ENCODE results near the gene POLR1A.

POLR1A gene

DNA sequence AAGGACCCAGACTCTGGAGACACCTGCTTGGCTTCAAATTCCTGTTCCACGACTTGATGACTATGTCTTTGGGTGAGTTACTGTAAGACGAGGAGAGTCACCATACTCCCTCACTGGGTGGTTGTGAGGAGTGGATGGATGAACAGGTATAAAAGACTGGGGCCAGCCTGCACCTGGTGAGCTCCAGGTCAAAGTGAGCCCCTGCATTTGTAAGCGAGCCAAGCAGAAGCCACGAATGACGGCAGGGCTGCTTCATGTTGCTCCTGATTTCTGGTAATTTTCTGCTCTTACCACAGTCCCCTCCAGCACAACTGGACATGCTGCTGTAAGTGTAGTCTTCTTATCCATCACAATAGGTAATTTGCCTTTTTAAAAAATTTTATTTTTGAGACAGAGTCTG is 86.6 kb downstream of the POLR1A start:
- no peak for DNase-seq

DNA sequence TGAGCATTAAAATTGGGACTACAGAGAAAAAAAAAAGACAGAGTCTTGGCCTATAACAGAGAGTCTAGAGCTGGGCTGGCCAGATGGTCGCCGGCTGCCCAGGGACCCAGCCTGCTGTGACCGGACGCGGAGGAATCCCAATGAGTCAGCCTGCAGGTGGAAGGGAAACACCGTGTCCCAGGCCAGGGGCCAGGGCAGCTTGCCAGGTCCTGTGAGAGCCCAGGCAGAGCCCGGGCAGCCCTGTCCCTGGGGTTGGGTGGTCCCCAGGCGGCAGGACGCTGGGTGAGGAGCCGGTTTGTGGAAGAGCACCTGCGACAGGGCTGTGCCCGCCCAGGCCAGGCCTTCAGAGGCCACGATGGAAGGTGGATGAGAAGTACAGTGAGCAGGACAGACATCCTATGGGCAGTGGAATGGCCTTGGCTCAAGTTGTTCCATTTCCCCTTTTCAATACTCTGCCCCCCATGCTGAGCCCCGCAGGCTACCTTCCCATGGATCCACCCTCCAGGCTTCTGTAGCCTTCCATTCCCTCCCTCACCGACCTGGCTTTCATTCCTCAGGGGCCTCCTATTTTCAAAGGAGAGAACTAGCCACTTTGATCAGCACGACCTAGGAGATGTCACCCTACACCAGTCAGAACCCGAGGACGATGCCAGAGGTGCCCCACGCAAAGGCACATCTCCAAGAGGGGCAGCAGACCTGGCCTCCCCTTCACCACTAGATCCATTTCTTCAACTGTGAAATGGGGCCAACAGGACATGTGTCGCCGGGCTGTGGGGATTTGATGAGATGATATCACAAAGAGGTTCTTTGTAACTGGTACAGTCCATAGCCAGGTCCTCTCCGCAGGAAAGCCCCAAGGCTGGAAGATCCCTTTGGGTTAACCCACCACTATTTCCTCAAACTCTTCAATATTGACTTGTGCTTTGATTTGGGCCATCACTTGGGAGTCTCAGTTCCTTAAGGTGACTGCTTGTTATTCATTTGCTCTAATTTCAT is 87.5 kb downstream of the POLR1A start:
- no peak for DNase-seq

DNA sequence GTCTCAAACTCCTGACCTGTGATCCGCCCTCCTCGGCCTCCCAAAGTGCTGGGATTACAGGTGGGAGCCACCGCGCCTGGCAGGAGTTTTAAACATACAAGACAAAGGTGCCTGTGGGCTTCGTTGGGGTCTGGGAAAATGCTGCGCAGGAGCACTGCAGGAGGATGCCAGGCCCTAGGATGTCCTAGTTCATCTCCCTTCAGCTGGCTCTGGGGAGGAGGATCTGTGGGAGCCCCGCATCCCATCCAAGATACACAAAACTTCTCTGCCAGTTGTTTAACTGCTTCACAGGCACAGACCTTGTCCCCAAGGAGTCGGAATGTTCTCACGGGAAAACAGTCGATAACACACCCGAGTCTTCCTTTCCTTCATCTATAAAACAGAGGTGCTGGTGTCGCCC is 89.1 kb downstream of the POLR1A start:
- DNase-seq, result no peak

DNA sequence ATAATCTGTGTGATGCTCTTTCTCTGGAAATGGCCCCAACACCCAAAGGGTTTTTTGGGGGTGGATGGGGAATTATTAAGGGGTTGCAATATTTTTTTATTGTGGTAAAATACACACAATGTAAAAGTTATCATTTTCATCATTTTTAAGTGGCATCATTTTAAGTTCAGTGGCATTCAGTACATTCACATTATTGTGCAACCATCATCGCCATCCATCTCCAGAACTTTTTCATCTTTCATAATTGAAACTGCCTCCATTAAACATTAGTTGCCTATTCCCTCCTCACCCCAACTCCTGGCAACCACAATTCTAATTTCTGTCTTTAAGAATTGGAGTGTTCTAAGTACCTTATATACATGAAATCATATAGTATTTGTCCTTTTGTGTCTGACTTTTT is 90.0 kb downstream of the POLR1A start:
- no peak for DNase-seq

DNA sequence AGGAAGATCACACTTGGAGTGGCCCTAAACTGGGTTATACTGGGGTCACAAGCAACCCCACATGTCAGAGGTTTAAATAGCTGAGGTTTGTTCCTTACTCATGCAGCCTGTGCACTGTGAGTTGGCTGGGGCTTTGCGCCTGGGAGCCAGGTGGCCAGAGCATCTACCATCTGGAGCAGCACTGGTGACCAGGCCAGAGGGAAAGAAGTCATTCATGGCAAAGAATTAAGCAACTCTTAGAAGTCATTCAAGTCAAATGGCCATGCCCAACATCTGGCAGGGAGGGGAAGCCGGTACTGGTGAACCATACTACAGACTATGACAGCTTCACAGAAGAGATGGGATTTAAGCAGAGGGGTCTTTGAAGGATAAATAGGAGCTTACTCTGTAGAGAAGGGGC is 90.7 kb downstream of the POLR1A start:
- DNase-seq, result no peak

DNA sequence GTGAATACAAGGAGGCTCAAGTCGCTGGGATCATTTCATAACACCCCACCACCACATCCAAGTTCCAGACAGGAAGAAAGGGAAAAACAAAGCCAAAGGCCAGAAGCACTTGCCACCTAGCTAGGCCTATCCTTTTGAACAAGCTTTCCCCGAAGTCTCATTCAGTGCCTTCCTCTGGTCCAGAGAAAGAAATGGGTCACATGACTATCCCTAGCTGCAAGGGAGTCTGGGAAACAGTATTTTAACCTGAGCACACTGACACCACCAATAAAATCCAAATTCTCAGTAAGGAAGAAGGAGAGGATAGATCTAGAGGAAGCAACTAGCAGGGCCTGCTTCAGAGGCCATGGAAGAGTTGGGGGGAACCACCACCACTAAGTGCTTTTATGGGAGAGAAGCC is 91.2 kb downstream of the POLR1A start:
- no peak for DNase-seq

DNA sequence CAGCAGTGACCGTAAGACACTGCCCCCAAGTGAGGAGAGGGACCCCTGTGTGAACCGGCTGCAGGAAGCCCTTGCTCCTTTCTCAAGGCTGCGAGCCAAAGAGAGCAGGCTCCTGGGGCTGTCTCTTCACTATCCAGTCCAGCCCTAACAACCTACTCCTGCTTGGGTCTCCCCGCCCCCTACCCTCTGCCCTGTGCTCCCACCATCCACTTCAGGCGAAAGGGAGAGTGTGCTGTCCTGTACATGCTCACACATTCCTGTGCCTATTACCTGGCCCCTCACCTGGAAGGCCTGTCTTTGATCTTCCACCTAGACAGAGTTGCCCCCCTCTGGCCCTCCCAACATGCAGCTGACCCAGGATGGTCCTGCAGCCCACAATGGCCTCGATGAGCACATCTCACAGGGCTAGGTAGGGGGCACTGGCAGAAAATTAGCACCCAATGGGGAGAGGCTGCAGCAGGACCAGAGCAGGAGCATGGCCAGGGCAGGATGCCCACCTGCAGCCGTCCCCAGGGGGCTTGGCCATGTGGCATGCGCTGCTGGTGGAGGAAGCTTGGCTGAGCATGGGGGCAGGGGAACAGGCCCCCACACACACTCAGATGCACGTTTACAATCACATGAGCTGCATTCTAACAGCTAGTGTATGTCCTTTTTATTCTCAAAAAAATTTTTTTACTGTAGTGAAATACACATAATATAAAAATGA is 93.5 kb downstream of the POLR1A start:
- no peak for DNase-seq

DNA sequence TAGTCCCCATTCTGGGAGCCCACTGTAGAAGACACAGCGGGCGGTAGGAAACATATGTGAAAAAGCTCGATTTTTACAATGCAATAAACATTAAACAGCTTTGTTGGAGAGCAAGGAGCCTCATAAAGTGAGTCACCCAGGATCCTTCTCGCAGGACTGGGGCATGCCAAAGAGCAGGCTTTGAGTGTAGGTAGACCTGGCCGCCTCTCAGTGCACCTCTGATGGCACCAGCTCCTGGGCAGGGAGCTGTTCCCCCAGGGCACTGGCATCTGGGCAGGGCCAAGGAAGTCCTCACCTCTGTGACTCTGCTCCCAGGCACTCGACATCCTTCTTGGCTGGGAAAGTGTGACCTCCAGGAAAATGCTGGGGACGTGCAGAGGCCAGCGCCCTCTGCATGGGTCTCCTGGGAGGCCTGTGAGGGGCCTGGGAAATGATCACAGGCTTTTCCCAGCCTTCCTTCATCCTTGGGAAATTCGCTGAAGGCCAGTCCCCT is 94.2 kb downstream of the POLR1A start:
- DNase-seq, result no peak

DNA sequence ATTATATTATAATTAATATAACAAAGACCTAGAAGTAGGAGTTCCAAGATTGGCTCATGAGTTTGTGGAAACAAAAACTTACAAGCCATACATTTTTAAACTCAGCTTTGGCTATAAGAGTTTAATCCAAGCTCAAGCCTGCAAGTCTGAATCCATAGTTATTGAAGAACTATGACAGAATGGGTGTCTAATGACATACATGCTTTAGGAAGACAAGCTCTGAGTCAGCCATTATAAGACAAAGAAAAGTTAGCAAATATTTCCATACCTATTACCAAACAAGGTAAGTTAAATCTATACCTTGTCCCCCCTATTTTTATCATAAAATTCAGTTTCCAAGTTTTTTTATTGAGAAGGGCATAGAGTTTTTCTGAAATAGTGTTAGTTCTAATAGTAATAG is 95.6 kb downstream of the POLR1A start:
- no peak for DNase-seq

DNA sequence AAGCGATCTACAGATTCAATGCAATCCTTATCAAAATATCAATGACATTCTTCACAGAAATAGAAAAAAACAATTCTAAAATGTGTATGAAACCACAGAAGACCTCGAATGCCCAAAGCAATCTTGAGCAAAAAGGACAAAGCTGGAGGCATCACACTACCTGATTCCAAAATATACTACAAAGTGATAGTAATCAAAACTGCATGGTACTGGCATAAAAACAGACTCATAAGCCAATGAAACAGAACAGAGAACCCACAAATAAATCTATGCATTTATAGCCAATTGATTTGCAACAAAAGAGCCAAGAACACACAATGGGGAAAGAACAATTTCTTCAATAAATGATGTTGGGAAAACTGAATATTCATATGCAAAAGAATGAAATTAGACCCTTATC is 99.2 kb downstream of the POLR1A start:
- no peak for DNase-seq

DNA sequence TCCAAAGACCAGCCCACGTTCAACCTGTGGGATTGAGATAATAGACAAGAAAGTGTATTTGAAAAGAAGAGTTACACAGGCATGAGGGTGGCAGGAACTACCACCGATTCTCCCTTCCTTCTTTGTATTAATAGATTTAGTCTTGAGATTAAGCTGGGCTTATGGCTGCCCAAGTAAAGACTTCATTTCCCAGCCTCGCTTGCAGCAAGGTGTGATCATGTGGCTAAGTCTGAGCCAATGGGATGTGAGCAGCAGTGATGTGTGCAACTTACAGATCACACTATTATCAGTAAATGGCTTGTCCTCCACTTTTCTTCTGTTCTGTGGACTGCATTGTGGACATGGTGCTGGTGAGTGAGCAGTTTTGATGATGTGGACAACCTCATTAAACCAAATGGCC is 101.7 kb downstream of the POLR1A start:
- no peak for DNase-seq

DNA sequence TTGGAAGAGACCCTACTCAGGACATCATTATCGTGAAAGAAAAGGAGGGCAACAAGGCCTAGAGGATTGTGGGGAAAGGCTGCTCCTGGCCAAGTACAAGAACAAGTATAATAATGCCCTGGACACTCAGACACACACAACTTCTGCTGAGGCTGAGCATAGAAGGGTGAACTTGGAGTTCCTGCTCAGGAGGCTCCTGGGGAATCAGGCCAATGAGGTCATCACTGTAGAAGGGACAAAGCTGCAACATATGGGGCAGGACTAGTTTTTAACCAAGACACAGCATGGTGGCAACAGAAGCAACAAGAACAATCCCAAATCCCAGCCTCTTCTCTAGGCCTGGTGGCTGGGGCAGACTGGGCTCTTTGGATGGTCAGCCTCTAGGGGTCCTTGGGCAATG is 102.6 kb downstream of the POLR1A start:
- DNase-seq, result no peak

DNA sequence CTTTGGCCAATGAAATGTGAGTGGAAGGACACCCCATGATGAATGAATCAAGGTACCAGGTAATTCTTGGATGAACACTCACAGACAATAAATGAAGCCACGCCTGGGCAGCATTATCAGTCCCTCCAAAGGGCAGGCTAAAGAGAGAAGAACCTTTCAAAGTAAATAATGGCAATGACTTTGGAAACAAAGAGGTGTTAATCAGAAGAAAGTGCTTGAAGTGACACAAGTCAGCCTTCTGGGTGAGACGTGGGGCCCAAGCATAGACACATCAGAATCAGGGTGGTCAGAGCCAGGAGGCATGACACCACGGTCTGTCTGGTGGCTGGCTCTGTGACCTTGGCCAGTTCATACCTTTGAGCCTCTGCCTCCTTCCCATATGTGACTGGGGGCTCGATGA is 103.3 kb downstream of the POLR1A start:
- no peak for DNase-seq

DNA sequence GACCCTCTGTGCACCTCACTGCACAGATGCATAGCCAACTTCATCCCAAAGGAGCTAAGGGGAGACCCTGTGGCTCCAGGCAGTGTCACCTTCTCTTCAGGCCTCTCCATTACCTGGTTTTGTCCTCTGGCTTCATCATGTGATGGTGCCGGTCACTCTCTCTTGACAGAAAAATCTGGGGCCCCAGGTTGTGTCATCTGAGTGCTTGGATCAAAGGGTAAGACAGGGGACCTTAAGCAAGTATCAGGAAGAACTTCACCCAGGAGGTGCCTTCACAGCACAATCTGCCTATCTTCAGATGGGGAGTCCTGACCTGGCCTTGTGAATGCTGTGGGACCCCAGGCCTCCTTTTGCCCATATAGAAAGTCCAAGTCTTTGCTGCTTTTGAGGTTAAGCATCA is 104.4 kb downstream of the POLR1A start:
- DNase-seq, result no peak

DNA sequence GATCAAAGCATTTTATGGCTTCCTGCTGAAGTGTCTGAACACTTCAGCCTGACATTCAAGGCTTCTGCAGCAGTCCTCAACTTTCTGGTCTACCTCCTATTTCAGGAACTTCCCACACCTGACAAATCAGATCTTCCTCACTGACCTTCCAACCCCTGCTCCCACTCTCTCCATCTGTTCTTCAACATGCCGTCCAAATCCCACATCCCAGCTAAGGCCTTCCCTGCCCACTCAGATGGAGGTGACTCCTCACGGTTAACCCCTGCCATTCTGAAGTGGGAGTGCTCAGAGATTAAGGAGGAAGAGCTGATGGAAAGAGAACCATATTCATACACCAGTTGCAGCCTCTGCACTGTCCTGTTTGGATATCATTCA is 104.8 kb downstream of the POLR1A start:
- no peak for DNase-seq

DNA sequence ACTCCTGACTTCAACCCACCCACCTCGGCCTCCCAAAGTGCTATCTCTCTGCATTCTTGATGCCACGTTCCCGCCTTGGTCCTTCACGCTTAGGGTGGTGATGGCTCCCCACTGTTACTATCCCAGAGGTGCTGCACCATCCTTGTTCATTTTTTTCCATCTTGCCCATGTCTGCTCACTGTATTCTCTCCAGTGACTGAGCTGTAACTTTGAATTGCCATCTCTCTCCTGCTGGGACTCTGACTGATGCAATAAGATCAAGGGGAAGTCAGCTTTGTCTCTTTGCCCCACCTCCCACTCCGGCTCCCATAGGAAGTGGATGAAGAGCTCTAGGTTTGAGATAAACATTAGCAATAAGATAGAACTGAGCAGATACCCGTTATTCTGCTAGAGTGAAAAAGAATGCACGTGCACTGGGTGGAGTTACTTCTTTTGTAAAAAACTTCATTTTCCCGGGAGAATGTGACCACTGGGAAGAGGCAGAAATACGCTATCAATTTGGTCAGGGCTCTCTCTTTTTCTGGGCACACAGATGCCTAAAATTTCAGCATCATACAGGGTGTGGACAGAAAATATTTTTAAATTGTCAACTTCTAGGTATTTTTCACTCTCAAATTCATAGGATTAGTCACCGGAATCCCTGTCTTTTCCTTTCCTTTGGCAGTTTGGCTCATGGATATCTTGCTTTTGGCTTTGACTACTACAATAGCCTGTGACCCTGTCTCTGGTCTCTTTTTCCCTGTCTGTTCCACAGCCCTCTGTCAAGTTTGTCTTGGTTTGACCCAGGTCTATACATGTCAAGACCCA is 105.4 kb downstream of the POLR1A start:
- no peak for DNase-seq

DNA sequence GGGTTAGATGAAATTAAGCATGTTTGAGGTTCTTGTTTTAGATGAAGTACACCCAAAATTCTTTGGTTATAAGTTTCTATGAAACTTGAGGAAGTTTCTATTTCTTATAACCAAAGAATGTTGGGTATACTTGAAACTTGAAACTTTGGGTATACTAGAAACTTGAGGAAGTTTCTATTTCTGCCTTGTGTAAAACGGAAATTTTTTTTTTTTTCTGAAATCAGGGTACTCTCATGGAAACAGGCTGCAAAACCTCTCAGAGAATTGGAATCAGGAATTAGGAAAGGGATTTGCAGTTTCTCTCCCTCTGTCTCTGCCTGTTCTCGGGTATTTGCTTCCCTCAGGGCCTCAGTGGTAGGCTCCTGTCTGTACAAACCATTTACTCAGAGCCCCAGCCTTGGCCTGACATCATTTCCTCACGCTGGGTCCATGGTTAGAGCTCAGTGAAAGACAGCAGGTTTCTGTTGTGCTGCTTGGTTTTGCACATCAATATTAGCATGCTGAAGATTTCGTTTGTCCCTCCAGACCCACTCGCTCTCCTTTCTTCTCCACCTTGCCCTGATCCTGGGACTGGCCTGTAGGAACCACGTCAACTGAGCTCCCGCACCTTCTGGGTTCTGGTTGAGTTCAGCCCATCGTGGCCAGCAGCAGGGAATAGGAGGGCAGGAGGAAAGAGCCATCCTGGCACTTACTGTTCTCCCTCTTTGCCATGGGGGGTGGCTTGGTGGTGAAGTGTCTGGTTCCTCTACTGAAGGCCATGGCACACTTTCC is 106.4 kb downstream of the POLR1A start:
- DNase-seq, result peak; percentile 51

DNA sequence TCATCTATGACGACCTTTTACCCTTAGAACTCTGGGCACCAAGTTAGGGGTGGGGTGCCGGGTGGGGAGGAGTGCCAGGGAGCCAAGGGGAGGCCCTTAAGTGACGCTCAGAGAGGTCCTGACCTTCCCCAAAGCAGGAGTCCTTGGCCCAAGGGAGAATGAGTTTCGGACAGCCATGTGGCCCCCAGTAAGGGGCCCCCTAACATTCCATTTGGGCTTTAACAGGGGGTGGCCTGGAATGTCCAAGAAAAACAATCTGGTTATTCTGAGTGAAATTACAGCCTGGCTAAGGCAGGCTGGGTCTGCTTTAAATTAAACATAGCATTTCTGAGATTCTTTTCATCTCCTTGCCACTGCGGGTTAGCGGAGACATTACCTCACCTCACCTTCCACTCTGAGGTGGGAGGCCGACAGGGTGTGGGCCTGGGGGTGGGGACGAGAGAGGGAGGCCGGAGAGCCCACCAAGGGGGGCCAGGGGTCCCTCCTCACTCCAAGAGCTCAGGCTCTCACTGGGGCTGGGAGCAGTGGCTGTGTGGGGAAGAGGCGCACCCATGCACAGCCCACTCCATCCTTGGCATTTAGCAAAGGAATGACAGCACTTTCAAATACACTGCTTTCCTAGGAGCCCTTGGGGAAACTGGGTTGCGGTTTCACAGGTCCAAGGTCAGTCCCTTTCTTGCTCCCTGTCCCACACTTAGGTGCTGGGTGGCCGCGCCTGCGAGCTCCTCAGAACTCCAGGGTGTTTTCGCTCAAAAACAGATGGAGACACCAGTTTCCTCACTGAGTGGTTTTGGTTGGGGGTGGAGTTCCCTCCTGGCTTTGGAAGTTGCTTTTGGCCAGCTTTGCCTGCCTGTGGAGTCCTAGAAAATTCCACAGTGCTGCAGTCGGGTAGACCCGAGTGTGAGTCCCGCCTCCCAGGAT is 107.4 kb downstream of the POLR1A start:
- peak; percentile 71 for DNase-seq

DNA sequence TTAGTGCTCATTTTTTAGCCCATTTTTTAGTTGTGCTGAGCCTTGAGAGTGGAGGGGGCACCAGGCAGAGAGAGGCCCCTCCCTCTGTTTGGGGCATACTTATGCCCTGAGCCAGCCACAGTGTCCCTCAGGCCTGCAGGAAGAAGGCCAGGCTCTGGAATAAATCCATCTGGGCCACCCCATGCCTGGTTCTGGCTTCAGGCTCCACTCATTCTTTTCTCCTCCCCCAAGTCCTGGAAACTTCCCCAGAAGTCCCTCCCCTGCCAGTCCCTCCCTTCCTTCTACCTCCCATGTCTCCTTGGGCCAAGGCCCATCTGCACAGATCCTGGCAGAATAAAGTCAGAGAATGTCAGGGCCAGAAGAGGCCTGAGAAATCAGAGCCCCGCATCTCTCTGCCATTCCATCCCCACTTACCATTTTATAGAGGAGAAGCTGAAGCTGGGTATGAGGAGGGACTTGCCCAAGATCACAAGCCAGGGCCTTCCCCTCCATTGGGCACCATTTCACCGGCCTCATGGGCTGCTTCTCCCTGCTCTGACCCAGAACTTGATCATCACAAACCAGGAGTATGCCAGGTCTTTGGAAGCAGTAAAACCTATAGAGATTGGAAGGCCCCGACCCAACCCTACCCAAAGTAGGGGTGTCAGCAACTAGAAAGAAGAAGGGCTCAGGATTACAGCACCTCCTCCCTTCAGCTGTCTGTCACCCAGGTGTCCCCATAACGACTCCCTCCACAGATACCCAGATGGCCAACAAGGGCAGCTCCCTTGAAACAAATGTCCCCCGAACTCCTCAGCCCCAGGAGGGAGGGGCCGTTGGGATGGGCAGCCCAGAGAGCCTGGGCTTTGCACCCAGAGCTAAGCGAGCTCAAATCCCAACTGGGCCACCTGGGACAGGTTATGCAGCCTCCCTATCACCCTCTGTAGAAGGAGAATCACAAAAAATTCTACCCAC is 108.4 kb downstream of the POLR1A start:
- peak; percentile 36 for DNase-seq

DNA sequence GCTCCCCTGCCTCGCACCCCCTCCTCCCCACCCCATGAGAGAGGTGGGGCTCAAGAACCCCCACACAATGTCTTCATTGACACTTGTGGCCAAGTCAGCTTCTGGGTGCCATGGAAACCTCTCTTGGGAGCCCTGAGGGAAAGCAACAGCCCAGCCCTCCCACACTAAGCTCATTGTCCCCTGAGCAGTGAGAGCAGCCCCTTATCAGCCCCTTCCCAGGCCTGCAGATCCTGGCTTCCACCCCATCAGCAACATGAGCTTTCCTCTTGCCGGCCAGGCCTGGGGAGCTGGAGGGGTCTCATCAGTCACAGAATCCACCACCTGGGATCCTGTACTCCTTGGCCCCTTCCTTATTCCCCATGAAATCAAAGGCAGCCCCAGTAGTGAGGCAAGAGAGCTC is 109.1 kb downstream of the POLR1A start:
- DNase-seq, result peak; percentile 53

Measured in eye (tissue), 1 donor.